HG02870 (cell line): ENCODE results near the gene COG6.

Experiments
- ATAC-seq: cut with Tn5 transposase; IDR thresholded peaks from one replicate; pipeline ENCODE4 v1.9.1; 2021; ENCODE audit warnings: mild to moderate bottlenecking, moderate library complexity; ENCODE audit not compliant: unreplicated experiment

COG6 gene

GRCh38 chr13:39676315-39676876 is 20.9 kb downstream of the COG6 start:
- ATAC-seq, result no peak

GRCh38 chr13:39682310-39682709 is 26.8 kb downstream of the COG6 start:
- peak; percentile 44 for ATAC-seq

- peak; percentile 87 for ATAC-seq
Observed at GRCh38 chr13:39682788-39683187, 27.3 kb downstream of the COG6 start.

GRCh38 chr13:39684531-39685137 is 29.2 kb downstream of the COG6 start:
- no peak for ATAC-seq

GRCh38 chr13:39685652-39686051 is 30.2 kb downstream of the COG6 start:
- no peak for ATAC-seq

GRCh38 chr13:39688278-39688677 is 32.8 kb downstream of the COG6 start:
- no peak for ATAC-seq

- ATAC-seq, result peak; percentile 94
Observed at GRCh38 chr13:39688699-39689405, 33.4 kb downstream of the COG6 start.

- no peak for ATAC-seq
Observed at GRCh38 chr13:39692660-39693438, 37.4 kb downstream of the COG6 start.

- no peak for ATAC-seq
Observed at GRCh38 chr13:39699274-39699673, 43.8 kb downstream of the COG6 start.

GRCh38 chr13:39712626-39713025 is 57.2 kb downstream of the COG6 start:
- ATAC-seq, result no peak

GRCh38 chr13:39729156-39729555 is 73.7 kb downstream of the COG6 start:
- ATAC-seq, result no peak

GRCh38 chr13:39734952-39735351 is 79.5 kb downstream of the COG6 start:
- no peak for ATAC-seq

GRCh38 chr13:39737047-39737446 is 81.6 kb downstream of the COG6 start:
- ATAC-seq, result no peak

GRCh38 chr13:39740761-39741160 is 85.3 kb downstream of the COG6 start:
- ATAC-seq, result no peak

GRCh38 chr13:39748961-39749360 is 93.5 kb downstream of the COG6 start:
- no peak for ATAC-seq

GRCh38 chr13:39749528-39749927 is 94.1 kb downstream of the COG6 start:
- ATAC-seq, result no peak

- no peak for ATAC-seq
Observed at GRCh38 chr13:39751805-39752204, 96.3 kb downstream of the COG6 start.

- ATAC-seq, result no peak
Observed at GRCh38 chr13:39760521-39760920, 105.1 kb downstream of the COG6 start.

- ATAC-seq, result no peak
Observed at GRCh38 chr13:39765801-39766463, 110.5 kb downstream of the COG6 start.

GRCh38 chr13:39766464-39767158 is 111.1 kb downstream of the COG6 start:
- no peak for ATAC-seq
